Measurements from ENCODE around the gene CCM2L.

Gene CCM2L

DNA sequence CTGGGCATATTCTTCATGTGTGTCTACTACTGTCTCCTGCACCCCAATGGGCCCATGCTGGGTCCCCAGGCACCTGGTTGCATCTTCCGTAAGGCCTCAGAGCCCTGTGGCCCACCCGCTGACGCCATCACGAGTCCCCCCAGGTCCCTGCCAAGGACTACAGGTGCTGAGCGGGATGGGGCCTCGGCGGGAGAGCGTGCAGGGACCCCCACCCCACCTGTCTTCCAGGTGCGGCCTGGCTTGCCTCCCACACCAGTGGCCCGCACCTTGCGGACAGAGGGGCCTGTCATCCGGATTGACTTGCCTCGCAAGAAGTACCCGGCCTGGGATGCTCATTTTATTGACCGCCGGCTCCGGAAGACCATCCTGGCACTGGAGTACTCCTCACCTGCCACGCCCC lies 13.2 kb upstream of the CCM2L start:
- no peak for DNase-seq

DNA sequence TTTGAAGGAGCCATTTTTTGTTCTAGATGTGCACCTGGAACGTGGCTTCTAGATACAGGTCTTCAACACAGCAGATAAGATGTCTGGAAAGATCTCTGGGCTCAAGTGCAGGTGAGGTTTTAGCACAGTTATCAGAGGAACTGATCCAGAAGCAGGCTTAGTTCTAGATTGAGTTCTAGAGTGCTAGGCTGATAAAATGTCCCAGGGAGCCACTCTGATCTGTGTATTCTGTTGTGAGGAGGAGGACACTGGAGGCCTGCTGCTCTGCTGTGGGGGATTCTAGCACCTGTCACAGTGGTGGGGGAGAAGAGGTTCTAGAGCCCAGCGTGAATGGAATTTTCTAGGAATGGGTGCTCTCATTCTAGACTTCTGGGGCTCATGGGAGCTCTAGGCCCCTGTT lies 12.0 kb upstream of the CCM2L start:
- DNase-seq, result no peak

DNA sequence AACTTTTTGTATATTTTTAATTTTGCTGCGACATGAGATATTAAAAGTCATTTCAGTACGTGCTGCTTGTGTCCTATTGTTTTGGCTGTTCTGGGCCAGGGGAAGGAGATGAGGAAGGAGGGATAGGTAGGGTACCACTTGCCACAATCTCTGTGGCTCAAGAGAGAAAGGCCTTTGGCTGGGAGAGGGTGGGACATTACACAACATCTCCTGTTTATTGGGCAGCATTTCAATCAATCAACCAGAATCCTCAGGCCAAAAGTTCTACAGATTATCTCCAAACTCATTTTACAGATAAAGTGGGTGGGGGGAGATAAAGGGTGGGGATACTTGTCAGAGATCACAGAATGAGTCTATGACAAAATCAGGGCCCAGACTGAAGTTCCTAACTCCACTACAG lies 6.9 kb upstream of the CCM2L start:
- no peak for DNase-seq

DNA sequence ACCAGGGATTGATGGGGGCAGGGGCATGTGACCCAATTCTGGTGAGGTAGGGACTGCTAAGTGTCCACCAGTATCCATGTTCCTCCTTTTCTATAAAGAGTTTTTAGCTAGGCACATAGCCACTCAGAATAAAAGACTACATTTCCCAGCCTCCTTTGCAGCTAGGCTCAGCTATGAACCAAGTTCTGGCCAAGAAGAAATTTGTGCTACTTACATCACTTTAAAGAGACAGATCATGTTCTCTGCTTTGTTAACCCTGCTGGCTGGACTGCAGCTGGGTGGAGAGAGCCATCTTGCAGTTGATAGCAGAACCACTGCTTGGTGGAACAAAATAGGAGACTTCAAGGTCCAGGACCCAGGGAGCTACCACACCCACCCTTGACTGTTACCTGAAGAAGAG lies 5.3 kb upstream of the CCM2L start:
- DNase-seq, result peak; percentile 61

DNA sequence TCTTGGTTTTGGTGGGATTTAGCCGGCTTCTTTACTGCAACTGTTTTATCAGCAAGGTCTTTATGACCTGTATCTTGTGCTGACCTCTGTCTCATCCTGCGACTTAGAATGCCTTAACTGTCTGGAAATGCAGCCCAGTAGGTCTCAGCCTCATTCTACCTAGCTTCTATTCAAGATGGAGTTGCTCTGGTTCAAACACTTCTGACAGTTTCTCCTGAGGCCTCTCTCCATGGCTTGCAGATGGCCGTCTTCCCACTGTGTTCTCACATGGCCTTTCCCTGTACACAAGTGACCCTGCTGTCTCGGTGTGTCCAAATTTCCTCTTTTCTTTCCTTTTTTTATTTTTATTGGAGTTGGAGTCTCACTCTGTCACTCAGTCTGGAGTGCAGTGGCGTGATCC lies 4.2 kb upstream of the CCM2L start:
- DNase-seq, result no peak

DNA sequence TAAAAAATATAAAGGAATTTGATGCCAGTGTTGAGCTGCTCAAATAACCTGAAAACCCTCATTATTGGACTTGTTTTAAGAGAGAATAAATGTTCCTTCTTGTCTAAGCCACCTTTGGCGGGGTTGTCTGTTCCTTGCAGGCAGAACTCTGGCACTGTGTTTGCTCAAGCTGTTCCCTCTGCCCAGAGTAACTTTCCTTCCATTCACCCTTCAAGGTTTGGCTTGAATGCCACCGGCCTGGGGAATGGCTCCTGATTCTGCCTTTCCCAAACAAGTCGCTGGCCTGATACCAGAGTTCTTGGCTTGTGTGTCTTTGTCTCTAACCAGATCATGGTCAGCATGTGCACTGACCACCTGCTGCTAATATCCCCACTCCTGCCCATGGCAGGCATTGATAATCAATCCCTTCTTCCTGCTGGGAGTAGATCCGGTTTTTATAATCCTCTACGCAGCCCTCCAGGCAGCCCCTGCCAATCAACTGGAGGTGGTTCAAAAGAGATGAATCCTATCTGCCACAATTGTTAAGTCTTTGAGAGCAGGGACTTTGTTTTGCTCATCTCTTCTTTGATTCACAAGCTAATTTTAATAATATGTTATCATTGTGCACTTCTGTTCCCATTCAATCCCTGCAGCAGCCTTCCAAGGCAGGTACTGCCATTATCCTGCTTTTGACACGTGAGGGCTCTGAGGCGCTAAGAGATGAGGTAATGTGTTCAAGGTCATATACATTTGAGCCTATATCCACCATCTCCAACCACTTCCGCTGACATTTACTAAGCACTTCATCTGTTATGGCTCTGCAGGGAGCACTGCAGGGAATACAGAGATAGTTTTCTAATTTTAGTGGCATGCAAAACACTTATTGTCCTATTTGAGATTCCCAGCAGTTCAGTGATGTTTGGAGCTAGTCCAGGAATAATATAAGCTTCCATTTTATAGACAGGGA lies 3.1 kb upstream of the CCM2L start:
- no peak for DNase-seq

DNA sequence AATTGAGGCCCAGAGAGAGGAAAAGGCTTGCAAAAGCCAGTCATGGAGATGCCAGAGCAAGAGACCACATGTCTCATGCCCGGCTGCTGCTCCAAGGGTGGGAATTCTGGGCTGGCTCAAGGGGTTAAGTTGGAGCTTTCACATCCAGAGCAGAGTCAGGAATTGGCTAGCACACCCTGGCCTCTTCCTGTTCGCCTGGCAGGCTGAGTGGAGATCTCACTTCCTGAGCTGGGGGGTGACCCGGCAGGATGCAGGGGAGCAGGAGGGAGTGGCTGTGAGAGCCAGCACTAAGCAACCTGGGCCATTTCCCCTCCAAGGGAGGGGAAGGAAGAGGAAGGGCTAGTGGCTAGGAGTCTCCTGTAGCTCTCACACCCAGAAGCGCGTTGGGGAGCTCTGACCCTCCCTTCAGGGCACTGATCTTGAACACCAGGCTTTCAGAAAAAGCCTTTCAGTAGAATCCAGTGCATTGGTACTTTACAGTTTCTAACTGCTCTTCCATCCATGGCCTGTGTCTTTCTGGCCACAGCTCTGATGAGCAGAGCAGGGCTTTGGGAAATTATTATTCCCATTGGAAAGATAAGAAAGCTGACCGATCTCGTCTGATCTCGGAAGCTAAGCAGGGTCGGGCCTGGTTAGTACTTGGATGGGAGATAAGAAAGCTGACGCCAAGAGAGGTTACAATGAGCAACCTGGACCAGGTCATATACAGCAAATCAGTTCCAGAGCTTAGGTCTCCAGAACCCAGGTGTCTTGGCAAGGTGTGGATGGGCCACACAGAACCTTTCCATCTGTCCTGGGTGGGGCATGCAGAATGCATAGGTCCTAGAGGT lies 2.2 kb upstream of the CCM2L start:
- peak; percentile 27 for DNase-seq

DNA sequence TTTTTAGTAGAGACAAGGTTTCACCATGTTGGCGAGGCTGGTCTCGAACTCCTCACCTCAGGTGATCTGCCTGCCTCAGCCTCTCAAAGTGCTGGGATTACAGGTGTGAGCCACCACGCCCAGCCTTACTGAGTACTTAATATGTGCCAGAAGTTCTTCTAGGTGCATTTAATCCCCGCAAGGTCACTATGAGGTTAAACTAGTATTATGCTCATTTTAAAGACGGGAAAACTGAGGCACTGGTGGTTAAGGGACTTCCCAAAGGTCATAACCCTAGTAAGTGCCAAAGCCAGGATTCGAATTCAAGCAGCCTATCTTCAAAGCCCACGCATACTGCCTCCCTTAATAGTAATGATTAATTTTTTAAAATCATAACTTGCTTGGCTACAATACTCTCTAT lies 674 bp upstream of the CCM2L start:
- no peak for DNase-seq

DNA sequence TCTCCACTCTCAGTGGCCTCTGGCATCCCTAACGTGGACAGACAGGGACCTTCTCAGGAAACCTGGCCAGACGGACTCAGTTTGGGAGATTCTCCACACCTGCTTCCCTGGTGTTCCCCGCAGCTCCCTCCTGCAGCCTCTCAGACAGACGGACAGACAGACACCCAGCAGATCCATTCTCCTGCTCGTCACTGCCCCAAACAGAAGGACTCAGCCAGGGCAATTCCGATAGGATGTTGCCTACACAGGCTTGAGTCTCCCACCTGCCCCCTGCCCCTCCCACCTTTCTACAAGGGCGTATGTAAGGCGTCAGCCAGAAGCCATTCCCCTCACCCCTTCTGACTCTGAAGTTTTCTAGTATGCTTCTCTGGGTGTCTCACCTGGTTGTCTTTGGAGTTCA lies 428 bp downstream of the CCM2L start:
- DNase-seq, result no peak

DNA sequence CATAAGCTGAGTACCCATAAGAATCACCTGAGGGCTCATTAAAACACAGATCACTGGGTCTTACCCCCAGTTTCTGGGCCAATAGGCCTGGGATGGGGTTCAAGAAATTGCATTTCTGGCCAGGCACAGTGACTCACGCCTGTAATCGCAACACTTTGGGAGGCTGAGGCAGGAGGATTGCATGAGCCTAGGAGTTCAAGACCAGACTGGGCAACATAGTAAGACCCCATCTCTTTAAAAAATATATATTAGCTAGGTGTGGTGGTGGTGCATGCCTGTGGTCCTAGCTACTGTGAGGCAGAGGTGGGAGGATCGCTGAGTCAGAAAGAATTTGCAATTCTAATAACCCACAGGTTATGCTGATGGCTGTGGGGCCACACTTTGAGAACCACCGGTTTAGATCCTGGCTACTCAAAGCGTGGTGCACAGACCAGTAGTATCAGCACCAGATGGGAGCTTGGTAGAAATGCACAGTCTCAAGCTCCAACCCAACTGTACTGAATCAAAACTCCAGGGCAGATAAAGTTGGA lies 2.0 kb downstream of the CCM2L start:
- no peak for DNase-seq

DNA sequence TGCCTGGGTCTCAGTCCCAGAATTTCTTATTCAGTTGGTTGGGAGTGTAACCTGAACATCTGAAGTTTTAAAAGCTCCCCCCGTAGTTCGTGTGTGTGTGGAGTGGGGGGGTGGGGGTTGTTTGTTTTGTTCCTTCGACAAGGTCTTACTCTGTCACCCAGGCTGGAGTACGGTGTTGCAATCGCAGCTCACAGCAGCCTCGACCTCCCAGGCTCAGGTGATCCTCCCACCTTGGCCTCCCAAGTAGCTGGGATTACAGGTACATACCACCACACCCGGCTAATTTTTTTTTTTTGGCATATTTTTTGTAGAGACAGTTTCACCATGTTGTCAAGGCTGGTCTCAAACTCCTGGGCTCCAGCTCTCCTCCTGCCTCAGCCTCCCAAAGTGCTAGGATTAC lies 3.1 kb downstream of the CCM2L start:
- no peak for DNase-seq

DNA sequence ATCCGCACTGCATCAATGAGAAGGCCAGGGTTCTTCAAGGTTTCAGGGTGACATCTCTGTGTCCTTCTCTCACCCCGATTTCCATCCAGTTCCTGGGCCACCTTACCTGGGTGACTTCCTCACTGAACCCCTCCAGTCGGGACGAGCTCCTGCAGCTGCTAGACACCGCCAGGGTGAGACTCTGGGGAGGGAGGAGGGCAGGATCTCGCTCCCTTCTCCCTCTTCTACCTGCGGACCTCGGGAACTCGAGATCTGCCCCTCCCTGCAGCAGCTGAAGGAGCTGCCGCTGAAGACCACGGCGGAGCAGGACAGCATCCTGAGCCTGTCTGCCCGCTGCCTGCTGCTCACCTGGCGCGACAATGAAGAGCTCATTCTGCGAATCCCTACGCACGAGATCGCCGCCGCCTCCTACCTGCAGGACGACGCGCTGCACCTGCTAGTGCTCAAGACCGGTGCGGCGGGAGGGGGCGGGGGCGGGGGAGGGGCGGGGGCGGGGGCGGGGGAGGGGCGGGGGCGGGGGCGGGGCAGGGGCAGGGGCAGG lies 7.5 kb downstream of the CCM2L start:
- DNase-seq, result peak; percentile 21

DNA sequence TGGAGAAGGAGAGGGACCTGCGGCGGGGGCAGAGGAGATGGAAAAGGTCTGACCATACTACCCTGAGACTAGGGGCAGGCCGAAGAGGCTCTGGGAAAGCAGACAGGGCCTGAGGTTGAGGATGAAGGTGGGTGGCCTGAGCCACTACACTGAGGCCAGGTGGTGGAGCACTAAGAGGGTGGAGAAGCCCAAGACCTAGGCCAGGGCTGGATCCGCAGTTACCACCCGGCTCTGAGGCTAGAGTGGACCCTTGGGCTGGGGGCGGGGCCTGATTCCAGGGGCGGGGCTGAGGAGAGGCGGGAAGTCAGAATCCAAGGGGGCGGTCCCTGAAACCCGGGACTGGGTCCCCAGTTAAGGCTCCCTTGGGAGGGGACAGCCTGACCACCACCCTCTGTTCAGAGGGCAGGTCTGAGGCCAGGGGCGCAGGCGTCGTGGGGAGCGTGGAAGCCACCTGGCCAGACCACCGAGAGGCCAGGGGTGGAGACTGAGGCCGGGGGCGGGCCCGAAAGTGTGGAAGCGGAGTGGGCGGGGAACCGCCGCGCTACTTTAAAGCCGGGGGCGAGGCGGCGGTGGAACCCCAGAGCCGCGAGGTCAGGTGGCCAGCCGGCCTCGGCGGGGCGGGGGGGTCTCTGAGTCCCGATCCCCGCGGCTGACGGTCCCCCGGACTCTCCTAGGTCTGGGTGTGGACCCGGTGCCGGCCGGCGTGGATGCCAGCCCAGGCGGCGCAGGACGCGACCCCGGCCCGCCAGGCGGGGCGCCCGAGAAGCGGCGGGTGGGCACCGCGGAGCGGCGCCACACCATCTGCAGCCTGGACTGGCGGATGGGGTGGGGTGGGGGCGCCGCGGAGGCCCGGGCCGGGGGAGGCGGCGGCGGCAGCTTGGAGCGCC lies 8.3 kb downstream of the CCM2L start:
- DNase-seq, result peak; percentile 42

DNA sequence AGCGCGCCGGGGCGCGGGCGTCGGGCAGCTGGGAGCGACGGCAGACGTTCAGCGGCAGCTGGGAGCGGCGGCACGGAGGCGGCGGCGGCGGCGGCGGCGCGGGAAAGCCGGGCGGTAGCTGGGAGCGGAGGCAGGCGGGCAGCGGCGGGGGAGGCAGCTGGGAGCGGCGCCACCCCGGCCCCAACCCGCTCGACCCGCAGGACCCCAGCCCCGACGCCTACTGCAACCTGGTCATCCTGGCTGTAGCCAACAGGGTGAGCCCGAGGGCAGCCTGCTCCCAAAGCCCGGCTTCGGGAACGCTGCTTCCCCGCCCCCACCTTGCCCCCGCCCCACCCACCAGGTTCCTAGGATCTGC lies 8.9 kb downstream of the CCM2L start:
- no peak for DNase-seq

DNA sequence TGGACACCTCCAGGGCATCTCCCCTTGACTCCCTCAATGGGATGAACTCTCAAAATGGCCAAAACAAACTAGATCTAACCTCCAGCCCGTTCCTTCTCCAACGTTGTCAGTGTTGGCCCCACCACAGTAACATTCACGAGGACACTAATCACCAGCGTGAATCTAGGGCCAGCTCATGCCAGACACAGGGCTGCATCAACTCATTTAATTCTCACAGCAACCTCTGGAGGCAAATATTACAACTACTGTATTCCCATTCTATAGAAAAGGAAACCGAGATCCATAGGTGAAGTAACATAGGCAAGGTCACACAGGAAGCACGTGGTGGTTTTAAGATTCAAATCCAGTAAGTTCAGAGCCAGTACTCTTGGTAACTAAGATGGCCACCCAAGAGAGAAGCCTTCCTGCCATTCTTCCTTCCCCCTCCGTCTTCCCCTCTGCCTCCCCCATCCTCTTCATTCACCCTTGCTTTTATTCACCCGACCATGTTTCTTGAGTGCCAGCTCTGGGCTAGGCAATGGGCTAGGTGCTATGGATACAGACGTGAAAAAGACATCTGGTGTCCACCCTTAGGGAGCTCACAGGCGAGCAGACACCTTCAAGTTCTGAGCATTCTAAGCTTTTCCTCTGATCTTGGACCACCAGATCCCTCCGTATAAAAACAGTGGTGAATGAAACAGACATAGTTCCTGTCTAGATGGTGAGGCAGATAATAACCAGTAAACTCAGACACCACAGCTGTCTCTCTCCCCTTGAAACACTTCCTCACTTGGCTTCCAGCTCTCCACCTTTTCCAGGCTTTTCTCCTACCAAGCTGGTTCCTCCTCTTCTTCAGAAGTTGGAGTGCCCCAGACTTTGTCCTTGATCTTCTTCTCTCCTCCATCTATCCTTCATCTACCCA lies 9.6 kb downstream of the CCM2L start:
- peak; percentile 24 for DNase-seq

DNA sequence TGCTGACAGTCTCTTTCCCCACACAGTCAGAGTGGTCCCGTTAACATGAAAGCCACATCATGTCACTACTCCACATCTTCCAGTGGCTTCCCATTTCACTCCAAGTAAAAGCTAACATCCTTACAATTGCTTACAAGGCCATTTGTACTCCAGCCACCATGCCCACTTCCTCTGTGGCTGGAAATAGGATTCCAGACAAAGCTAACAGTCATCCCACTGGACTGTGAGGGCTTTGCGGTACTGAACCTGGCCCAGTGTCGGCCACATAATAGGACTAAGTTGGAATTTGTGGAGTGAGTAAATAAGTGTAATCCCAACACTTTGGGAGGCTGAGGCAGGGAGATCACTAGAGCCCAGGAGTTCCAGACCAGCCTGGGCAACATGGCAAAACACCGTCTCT lies 10.9 kb downstream of the CCM2L start:
- no peak for DNase-seq

DNA sequence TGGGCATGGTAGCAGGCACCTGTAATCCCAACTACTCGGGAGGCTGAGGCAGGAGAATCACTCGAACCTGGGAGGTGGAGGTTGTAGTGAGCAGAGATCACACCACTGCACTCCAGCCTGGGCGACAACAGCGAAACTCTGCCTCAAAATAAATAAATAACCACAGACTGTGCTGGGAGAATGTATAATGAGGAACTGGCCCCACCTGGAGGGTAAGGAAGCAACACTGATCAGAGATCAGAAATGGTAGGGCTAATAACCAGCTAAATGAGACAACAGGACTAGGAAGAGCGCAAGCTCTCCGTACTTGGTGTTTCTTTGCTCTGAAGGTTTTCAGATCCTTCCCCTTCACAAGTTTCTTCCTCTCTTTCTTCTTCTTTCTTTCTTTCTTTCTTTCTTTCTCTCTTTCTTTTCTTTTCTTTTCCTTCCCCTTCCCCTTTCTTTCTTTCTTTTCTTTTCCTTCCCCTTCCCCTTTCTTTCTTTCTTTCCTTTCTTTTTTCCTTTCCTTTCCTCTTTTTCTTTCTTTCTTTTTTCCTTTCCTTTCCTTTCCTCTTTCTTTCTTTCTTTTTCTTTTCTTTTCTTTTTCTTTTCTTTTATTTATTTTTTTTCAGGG lies 14.6 kb downstream of the CCM2L start:
- peak; percentile 37 for DNase-seq

DNA sequence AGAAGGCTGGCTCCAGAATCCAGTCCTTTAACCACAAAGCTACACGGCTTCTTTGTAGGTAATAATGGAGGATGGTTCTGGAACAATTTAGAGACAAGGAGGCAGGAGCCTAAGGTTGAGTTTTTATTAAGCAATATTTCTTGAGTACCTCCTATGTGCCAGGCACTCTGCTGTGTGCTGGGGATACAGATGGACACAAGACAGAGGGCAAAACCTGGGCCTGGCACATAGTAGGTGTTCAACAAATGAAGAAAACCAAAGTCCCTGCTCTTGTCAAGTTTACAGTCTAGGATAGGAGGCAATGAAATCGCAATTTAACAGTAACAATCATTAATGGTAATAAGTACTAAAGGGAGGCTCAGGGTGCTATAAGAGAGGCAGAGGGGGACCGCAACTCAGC lies 17.4 kb downstream of the CCM2L start:
- no peak for DNase-seq

DNA sequence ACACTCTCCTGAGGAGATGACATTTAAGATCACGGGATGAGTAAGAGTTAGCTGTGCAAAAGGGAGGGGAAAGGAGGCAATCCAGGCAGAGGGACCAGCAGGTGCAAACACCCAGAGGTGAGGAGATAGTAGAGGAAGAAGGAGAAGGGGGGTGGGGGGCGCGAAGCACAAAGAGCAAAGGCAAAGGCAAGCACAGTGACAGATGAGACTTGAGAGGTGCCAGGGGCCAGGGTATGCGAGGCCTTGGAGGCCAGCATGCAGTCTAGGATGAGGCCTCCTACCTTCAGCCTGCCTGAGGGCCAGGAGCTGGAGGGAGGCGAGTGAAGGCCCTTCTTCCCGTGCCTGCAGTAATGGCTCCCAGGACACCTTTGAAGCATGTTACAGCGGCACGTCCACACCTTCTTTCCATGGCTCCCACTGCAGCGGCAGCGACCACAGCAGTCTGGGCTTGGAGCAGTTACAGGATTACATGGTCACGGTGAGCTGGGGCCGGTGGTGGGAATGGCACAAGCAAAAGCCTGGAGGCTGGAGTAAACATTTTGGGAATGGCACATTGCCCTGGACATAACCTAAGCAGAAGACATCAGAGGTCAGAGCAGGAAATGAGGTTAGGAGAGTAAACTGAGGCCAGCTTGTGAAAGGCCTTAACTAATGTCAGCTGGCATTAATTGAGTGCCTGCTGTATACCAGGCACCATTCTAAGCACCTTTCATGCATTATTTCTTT lies 18.6 kb downstream of the CCM2L start:
- DNase-seq, result no peak

DNA sequence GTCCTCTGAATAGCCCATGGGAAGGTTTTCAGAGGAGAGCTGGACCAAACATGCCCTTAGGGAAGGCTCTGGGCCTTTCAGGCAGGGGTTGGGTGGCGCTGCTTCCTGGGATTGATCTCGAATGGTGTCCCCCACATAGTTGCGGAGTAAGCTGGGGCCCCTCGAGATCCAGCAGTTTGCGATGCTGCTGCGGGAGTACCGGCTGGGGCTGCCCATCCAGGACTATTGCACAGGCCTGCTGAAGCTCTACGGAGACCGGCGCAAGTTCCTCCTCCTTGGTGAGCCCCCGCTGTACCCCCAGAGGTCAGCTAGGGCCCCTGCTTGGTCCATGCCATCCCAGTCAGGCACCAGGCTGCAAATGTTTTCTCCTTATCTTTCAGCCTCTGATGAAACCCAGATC lies 19.3 kb downstream of the CCM2L start:
- no peak for DNase-seq
